ENCODE results near the gene ABCF3. TPM values are rescaled to one million over a fixed set of nuclear protein-coding genes. Genes with fewer than 3 reads are reported as not detected.

The ABCF3 gene
- total RNA-seq (2022) (68.8 and 69.8 TPM in 2 replicates), Bru-seq, nascent RNA (percentile 76 among the genes with signal in this experiment), BruChase-seq, experiment 1, labeled RNA remaining after a 2-hour chase (percentile 88 among the genes with signal in this experiment), BruChase-seq, experiment 2, labeled RNA remaining after a 6-hour chase (percentile 89 among the genes with signal in this experiment)
- long read RNA-seq, transcript ABCF3-203 (21 exons, 2,624 nt), result major isoform, 96 of 122 reads
- long read RNA-seq, partial matches to known transcripts, result 6 of 122 reads
- long read RNA-seq, other reads (novel, unspliced or antisense), result 19 of 122 reads

GRCh38 chr3:184186184-184186901, at the start of gene ABCF3:
ABCF3 (plus strand) TSS chr3:184186199; CDS start chr3:184186208, 9 bp downstream.
- Histone ChIP-seq H3K4me1 (0 out of 2 replicates have a peak, but pooled peaks cover 8% of the 10 kb centered on the region), H3K9me3 (no peaks in the 10 kb centered on the region), H3K4me3 (ENCODE audit: low read depth, low read length) (peak within 1 kb of the TSS; percentile 95), H3K36me3 (ENCODE audit: control insufficient read depth, insufficient read depth, low read length) (peaks cover 3% of the 10 kb centered on the region; the same call in 1 of the 2 replicates), H3K27me3 (replicated peaks; ENCODE audit: control insufficient read depth, insufficient read depth, low read length) (no peaks in the 10 kb centered on the region)
- no peak for TF ChIP-seq CTCF (IDR thresholded peaks at IDR 0.05; ENCODE audit: insufficient read depth in 1 of 2, low read depth in 1 of 2, low read length in 1 of 2, severe bottlenecking in 1 of 2, unreplicated experiment in 1 of 2)
- H3K36me3 Mint-ChIP-seq (ENCODE audit: insufficient read depth, unreplicated experiment), result peaks cover 68% of the 10 kb centered on the region
- BruUV-seq (replicated peaks), result no TSS peak
- no peaks in the 10 kb centered on the region for H3K9me3 Mint-ChIP-seq (ENCODE audit: unreplicated experiment)
- H3K27me3 Mint-ChIP-seq (ENCODE audit: insufficient read depth, unreplicated experiment), result no peaks in the 10 kb centered on the region
- H3K4me1 Mint-ChIP-seq (ENCODE audit: low read depth, unreplicated experiment), result peaks cover 15% of the 10 kb centered on the region
- ChIA-PET CTCF (interaction anchor here (0.9 to 1.0 kb wide), 2 partner anchors 9 to 41 kb away, joined by 3 to 4 read pairs; no protein-coding TSS in a partner anchor), POLR2A (interaction anchor here (0.5 to 1.4 kb wide), 9 partner anchors 11 to 168 kb away, joined by 3 to 8 read pairs (median 4); partner anchors contain the start of genes ABCC5, AP2M1 and EIF2B5)
- DNase-seq, result no peak
- peak within 1 kb of the TSS; percentile 96 for H3K27ac Mint-ChIP-seq (ENCODE audit: unreplicated experiment)
- intact Hi-C loops (cut with micrococcal nuclease; ENCODE audit: unreplicated experiment), result loop anchor here (2.0 kb wide), 1 partner anchor 42 kb away; the partner anchor contains the start of gene VWA5B2
- H3K4me3 Mint-ChIP-seq (ENCODE audit: unreplicated experiment), result peak within 1 kb of the TSS; percentile 86

GRCh38 chr3:184140436-184140835, 45.6 kb upstream of the ABCF3 start:
- Histone ChIP-seq H3K9me3 (no peaks in the 10 kb centered on the region), H3K27me3 (replicated peaks; ENCODE audit: control insufficient read depth, insufficient read depth, low read length) (no peaks in the 10 kb centered on the region), H3K4me3 (ENCODE audit: low read depth, low read length) (no peak overlapping the region), H3K4me1 (peaks cover 9% of the 10 kb centered on the region; the same call in 1 of the 2 replicates), H3K36me3 (ENCODE audit: control insufficient read depth, insufficient read depth, low read length) (peaks cover 6% of the 10 kb centered on the region)
- H3K27ac Mint-ChIP-seq (ENCODE audit: unreplicated experiment), result no peak overlapping the region
- no peak for DNase-seq
- no peaks in the 10 kb centered on the region for H3K9me3 Mint-ChIP-seq (ENCODE audit: unreplicated experiment)
- intact Hi-C loops (cut with micrococcal nuclease; ENCODE audit: unreplicated experiment), result no loop called here
- peaks cover 7% of the 10 kb centered on the region for H3K4me1 Mint-ChIP-seq (ENCODE audit: low read depth, unreplicated experiment)
- H3K27me3 Mint-ChIP-seq (ENCODE audit: insufficient read depth, unreplicated experiment), result no peaks in the 10 kb centered on the region
- ChIA-PET CTCF (no interaction called here), POLR2A (no interaction called here)
- H3K4me3 Mint-ChIP-seq (ENCODE audit: unreplicated experiment), result no peak overlapping the region
- TF ChIP-seq CTCF (IDR thresholded peaks at IDR 0.05; ENCODE audit: insufficient read depth in 1 of 2, low read depth in 1 of 2, low read length in 1 of 2, severe bottlenecking in 1 of 2, unreplicated experiment in 1 of 2), result no peak
- H3K36me3 Mint-ChIP-seq (ENCODE audit: insufficient read depth, unreplicated experiment), result peaks cover 26% of the 10 kb centered on the region
- no TSS peak for BruUV-seq (replicated peaks)

- intact Hi-C loops (cut with micrococcal nuclease; ENCODE audit: unreplicated experiment), result no loop called here
- Mint-ChIP-seq H3K4me3 (ENCODE audit: unreplicated experiment) (no peak overlapping the region), H3K36me3 (ENCODE audit: insufficient read depth, unreplicated experiment) (peaks cover 26% of the 10 kb centered on the region), H3K27me3 (ENCODE audit: insufficient read depth, unreplicated experiment) (no peaks in the 10 kb centered on the region), H3K9me3 (ENCODE audit: unreplicated experiment) (no peaks in the 10 kb centered on the region), H3K4me1 (ENCODE audit: low read depth, unreplicated experiment) (no peaks in the 10 kb centered on the region), H3K27ac (ENCODE audit: unreplicated experiment) (no peak overlapping the region)
- no peaks in the 10 kb centered on the region for H3K27me3 ChIP-seq (replicated peaks; ENCODE audit: control insufficient read depth, insufficient read depth, low read length)
- H3K36me3 ChIP-seq (ENCODE audit: control insufficient read depth, insufficient read depth, low read length), result peaks cover 6% of the 10 kb centered on the region
- no TSS peak for BruUV-seq (replicated peaks)
- H3K9me3 ChIP-seq, result no peaks in the 10 kb centered on the region
- DNase-seq, result no peak
- no peak overlapping the region for H3K4me3 ChIP-seq (ENCODE audit: low read depth, low read length)
- POLR2A ChIA-PET, result no interaction called here
- no peak for TF ChIP-seq CTCF (IDR thresholded peaks at IDR 0.05; ENCODE audit: insufficient read depth in 1 of 2, low read depth in 1 of 2, low read length in 1 of 2, severe bottlenecking in 1 of 2, unreplicated experiment in 1 of 2)
- CTCF ChIA-PET, result no interaction called here
- no peaks in the 10 kb centered on the region for H3K4me1 ChIP-seq
Measured at GRCh38 chr3:184142199-184142598, 43.8 kb upstream of the ABCF3 start.
